A549 (cell line): ENCODE results near the gene ZNF423. TPM values are rescaled to one million over a fixed set of nuclear protein-coding genes. Genes with fewer than 3 reads are reported as not detected.
"Not testable (repeated sequence)": the region's sequence is repeated elsewhere in the genome, so short reads cannot be mapped to it uniquely, and the experiment has no call there.

Experiments
- ATAC-seq, 2 experiments: fragments of 200-7000 bp in 1 of 2; fragments of >200 bp in 1 of 2; cut with Nextera tagmentation in 1 of 2; cut with Tn5 transposase in 1 of 2; 3 replicates each; pipeline versions ENCODE4 v1.8.0 to v1.9.1; 2018 to 2020; ENCODE audit warnings: mild to moderate bottlenecking in 1 of 2, moderate library complexity in 1 of 2
- CTCF ChIA-PET: fragments of 300-600 bp; sonication (Branson Sonifier 250); formaldehyde crosslinking; extraction: SDS; loops from one replicate; lab custom pipeline; 2021; ENCODE audit warnings: antibody characterized with exemption, inconsistent platforms; lab: Yijun Ruan, JAX
- POLR2A ChIA-PET: fragments of 350-600 bp; formaldehyde crosslinking; extraction: SDS; loops from one replicate; lab custom pipeline; 2021; ENCODE audit warnings: antibody characterized with exemption, inconsistent platforms; lab: Yijun Ruan, JAX
- DNase-seq, 2 experiments: peaks; one replicate each; pipeline versions ENCODE4 v3.0.0 to v3.0.0-alpha.2; 2011 to 2016; ENCODE audit warnings: low read depth in 1 of 2, low spot score in 1 of 2
- FAIRE-seq: peaks from 2 replicates; lab custom pipeline; 2011; peaks lifted over from hg19 to GRCh38; lab: Jason Lieb, UNC
- H3K27ac ChIP-seq, 2 experiments: fragments of >200 bp; sonication (Bioruptor Twin); formaldehyde crosslinking; 3 replicates each; pipeline ENCODE4 v1.5.1; 2016 to 2017
- H3K4me1 ChIP-seq: fragments of >200 bp; sonication (Bioruptor Twin); formaldehyde crosslinking; 3 replicates; pipeline ENCODE4 v1.6.1; 2016
- H3K4me2 ChIP-seq: fragments of >200 bp; sonication (Bioruptor Twin); formaldehyde crosslinking; 3 replicates; pipeline ENCODE4 v1.6.1; 2016
- H3K4me3 ChIP-seq: fragments of >200 bp; sonication (Bioruptor Twin); formaldehyde crosslinking; 3 replicates; pipeline ENCODE4 v1.5.1; 2016
- H3K9me3 ChIP-seq: fragments of >200 bp; sonication (Bioruptor Twin); formaldehyde crosslinking; 3 replicates; pipeline ENCODE4 v1.6.1; 2016
- CBX2 ChIP-seq: fragments of 200-600 bp; sonication (generic); IDR thresholded peaks from 2 replicates; pipeline ENCODE4 v1.6.1; 2016; ENCODE audit warnings: low read depth, mild to moderate bottlenecking, borderline replicate concordance
- CHD4 ChIP-seq: fragments of 200-600 bp; sonication (generic); IDR thresholded peaks from 2 replicates; pipeline ENCODE4 v1.6.1; 2016; ENCODE audit warnings: antibody characterized with exemption, mild to moderate bottlenecking, borderline replicate concordance
- EP300 ChIP-seq, 2 experiments: fragments of >200 bp; sonication (Bioruptor Twin); formaldehyde crosslinking; IDR thresholded peaks; 2 replicates in 1 of 2; 3 replicates in 1 of 2; pipeline ENCODE4 v1.6.1; 2016 to 2017
- ESRRA ChIP-seq: fragments of 150-350 bp; IDR thresholded peaks from 2 replicates; pipeline ENCODE4 v1.6.1; 2014; ENCODE audit warnings: mild to moderate bottlenecking, low read length, borderline replicate concordance
- FOXS1 ChIP-seq: fragments of 250-450 bp; sonication (Bioruptor Pico); IDR thresholded peaks from 2 replicates; pipeline ENCODE4 v1.5.0; 2020; ENCODE audit warnings: mild to moderate bottlenecking, moderate library complexity
- HDAC2 ChIP-seq: fragments of 200-600 bp; sonication (generic); IDR thresholded peaks from 2 replicates; pipeline ENCODE4 v1.6.1; 2016
- HOXB13 ChIP-seq: fragments of 250-450 bp; sonication (Bioruptor Pico); IDR thresholded peaks from 2 replicates; pipeline ENCODE4 v1.5.0; 2020; ENCODE audit warnings: low read depth, mild to moderate bottlenecking, moderate library complexity
- JUNB ChIP-seq: fragments of >200 bp; sonication (Bioruptor Twin); formaldehyde crosslinking; IDR thresholded peaks from 2 replicates; pipeline ENCODE4 v1.6.1; 2016
- MAFK ChIP-seq: fragments of 450-650 bp; IDR thresholded peaks from 2 replicates; pipeline ENCODE4 v1.6.1; 2014; ENCODE audit not compliant: partially characterized antibody
- MAZ ChIP-seq: fragments of 150-350 bp; IDR thresholded peaks from 2 replicates; pipeline ENCODE4 v1.6.1; 2014; ENCODE audit warnings: antibody characterized with exemption, low read depth, low read length, borderline replicate concordance
- NPAS2 ChIP-seq: fragments of 250-450 bp; sonication (Bioruptor Pico); IDR thresholded peaks from 2 replicates; pipeline ENCODE4 v1.8.0; 2022; ENCODE audit warnings: mild to moderate bottlenecking, moderate library complexity, borderline replicate concordance
- NR3C1 ChIP-seq: fragments of >200 bp; sonication (Bioruptor Twin); formaldehyde crosslinking; IDR thresholded peaks from 3 replicates; pipeline ENCODE4 v1.6.1; 2017
- POLR2A ChIP-seq: IDR thresholded peaks from 2 replicates; pipeline ENCODE4 v1.6.1; 2012; ENCODE audit warnings: mild to moderate bottlenecking, low read length
- SMC3 ChIP-seq: fragments of >200 bp; sonication (Bioruptor Twin); formaldehyde crosslinking; IDR thresholded peaks from 3 replicates; pipeline ENCODE4 v1.6.1; 2018; ENCODE audit warnings: inconsistent platforms
- ZC3H11A ChIP-seq: fragments of 450-650 bp; IDR thresholded peaks from 2 replicates; pipeline ENCODE4 v1.6.1; 2014; ENCODE audit warnings: antibody characterized with exemption, mild to moderate bottlenecking
- ZNF302 ChIP-seq: fragments of 250-450 bp; sonication (Bioruptor Pico); IDR thresholded peaks from 2 replicates; pipeline ENCODE4 v1.9.0; 2021; ENCODE audit warnings: inconsistent platforms, mild to moderate bottlenecking, moderate library complexity
- WGBS: methylation state at CpG from one replicate; pipeline ENCODE4 v1.1.6; 2017; ENCODE audit errors: missing lambda C conversion rate; 5-methylcytosine and 5-hydroxymethylcytosine counted together
- polyA plus RNA-seq, 4 experiments: library from polyadenylated mRNA; depleted of rRNA in 3 of 4; stranded (reverse); fragments of >200 nt; fragmentation: RNase III in 1 of 4; extraction: RNeasy Plus Mini Kit Qiagen cat#74134 plus additional on column Dnase treatment in 1 of 4; gene quantifications; 2 replicates in 3 of 4; 3 replicates in 1 of 4; pipeline ENCODE4 v1.2.3, GENCODE V29; 2011 to 2017
- TF ChIP-seq, protein P1 (sequence below): fragments of >200 bp; sonication (Bioruptor Twin); formaldehyde crosslinking; IDR thresholded peaks from 3 replicates; pipeline ENCODE4 v1.5.1; 2016
- TF ChIP-seq, protein P2 (sequence below): IDR thresholded peaks from 2 replicates; pipeline ENCODE4 v1.6.1; 2012
- TF ChIP-seq, protein P3 (sequence below): fragments of >200 bp; sonication (Bioruptor Twin); formaldehyde crosslinking; IDR thresholded peaks from 2 replicates; pipeline ENCODE4 v1.6.1; 2016
- TF ChIP-seq, protein P4 (sequence below): fragments of 450-650 bp; IDR thresholded peaks from 2 replicates; pipeline ENCODE4 v1.6.1; 2014; ENCODE audit warnings: antibody characterized with exemption
- TF ChIP-seq, protein P5 (sequence below): IDR thresholded peaks from 2 replicates; pipeline ENCODE4 v1.6.1; 2012

The ZNF423 gene
- polyA plus RNA-seq, 2 of the 4 experiments (the other 2 are of a cell fraction), result 0.04 to 0.10 TPM

DNA sequence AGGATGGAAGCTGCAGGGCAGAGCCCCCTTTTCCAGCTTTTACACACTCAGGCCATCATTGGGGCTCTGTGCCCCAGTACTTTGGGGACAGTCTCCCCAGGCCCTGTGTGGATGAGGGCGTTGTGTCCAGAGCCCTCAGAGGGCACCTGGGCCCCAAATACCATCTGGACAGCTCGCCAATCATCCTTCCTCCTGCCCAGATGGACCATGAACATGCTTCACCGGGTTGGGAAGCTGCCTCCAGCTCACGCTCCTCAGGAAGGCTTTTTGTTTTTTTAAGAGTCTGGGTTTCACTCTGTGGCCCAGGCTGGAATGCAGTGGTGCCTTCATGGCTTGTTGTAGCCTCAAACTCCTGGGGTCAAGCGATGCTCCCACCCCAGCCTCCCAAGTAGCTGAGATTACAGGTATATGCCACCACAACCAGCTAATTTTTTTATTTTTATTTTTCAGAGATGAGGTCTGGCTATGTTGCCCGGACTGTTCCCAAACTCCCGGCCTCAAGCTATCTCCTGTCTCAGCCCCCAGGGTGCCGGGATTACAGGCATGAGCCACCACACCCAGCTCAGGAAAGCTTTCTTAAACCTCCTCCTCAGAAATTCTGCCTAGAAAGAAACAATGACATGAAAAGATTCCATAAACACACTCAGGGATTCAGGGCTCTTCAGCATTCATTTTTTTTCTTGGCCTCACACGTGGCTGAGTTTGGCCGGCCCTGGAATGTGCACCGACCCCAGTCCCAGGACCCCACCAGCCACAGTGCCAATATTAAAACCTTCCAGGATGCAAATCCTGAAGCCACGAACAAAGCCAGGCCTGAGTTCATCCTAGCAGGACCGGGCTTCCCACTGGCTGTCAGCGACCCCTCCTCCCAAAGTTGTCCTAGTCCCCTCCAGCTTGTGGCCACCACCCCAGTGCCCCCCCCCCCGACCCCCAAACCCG, 27.4 kb upstream of the ZNF423 start (continued):
- TF ChIP-seq, protein P1, sequence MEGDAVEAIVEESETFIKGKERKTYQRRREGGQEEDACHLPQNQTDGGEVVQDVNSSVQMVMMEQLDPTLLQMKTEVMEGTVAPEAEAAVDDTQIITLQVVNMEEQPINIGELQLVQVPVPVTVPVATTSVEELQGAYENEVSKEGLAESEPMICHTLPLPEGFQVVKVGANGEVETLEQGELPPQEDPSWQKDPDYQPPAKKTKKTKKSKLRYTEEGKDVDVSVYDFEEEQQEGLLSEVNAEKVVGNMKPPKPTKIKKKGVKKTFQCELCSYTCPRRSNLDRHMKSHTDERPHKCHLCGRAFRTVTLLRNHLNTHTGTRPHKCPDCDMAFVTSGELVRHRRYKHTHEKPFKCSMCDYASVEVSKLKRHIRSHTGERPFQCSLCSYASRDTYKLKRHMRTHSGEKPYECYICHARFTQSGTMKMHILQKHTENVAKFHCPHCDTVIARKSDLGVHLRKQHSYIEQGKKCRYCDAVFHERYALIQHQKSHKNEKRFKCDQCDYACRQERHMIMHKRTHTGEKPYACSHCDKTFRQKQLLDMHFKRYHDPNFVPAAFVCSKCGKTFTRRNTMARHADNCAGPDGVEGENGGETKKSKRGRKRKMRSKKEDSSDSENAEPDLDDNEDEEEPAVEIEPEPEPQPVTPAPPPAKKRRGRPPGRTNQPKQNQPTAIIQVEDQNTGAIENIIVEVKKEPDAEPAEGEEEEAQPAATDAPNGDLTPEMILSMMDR, result no peak
- TF ChIP-seq, protein P2, sequence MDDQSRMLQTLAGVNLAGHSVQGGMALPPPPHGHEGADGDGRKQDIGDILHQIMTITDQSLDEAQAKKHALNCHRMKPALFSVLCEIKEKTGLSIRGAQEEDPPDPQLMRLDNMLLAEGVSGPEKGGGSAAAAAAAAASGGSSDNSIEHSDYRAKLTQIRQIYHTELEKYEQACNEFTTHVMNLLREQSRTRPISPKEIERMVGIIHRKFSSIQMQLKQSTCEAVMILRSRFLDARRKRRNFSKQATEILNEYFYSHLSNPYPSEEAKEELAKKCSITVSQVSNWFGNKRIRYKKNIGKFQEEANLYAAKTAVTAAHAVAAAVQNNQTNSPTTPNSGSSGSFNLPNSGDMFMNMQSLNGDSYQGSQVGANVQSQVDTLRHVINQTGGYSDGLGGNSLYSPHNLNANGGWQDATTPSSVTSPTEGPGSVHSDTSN, result no peak
- TF ChIP-seq NR3C1, result no peak
- TF ChIP-seq HOXB13 (CRISPR knock-in tag), result no peak
- TF ChIP-seq, protein P3, sequence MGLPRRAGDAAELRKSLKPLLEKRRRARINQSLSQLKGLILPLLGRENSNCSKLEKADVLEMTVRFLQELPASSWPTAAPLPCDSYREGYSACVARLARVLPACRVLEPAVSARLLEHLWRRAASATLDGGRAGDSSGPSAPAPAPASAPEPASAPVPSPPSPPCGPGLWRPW, result no peak

DNA sequence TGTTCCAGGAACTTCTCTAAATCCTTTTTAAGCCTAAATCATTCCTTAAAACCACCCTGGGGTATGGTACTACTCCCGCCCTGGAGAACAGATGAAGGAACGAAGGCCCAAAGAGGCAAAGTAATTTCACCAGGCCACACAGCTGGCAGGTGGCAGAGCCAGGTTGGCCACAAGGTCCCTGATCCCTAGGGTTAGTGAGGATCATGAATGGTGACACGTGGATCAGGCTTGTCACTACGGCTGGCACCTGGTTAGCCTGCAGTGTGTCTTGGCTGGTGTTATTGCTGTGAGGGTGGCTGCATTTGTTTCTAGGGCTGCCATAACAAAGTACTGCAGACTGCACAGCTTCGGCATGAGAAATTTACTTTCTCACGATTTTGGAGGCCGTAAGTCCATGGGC, 26.0 kb upstream of the ZNF423 start:
- 57% methylated on average over 7 of the region's 7 CpGs for WGBS
- CTCF ChIA-PET, result interaction anchor here (1.4 to 2.7 kb wide), 2 partner anchors 14 to 25 kb away, joined by 3 to 13 read pairs; no protein-coding TSS in a partner anchor

DNA sequence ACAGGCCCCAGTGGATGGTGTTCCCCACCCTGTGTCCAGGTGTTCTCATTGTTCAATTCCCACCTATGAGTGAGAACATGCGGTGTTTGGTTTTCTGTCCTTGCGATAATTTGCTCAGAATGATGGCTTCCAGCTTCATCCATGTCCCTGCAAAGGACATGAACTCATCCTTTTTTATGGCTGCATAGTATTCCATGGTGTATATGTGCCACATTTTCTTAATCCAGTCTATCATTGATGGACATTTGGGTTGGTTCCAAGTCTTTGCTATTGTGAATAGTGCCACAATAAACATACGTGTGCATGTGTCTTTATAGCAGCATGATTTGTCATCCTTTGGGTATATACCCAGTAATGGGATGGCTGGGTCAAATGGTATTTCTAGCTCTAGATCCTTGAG, 22.6 kb upstream of the ZNF423 start:
- H3K4me3 ChIP-seq, ATAC-seq, H3K4me2 ChIP-seq, H3K9me3 ChIP-seq, FAIRE-seq, POLR2A ChIA-PET, H3K27ac ChIP-seq, DNase-seq, H3K4me1 ChIP-seq: not testable (repeated sequence)
- CTCF ChIA-PET, result interaction anchor here (3.2 to 13.1 kb wide), 3 partner anchors 10 to 20 kb away, joined by 14 to 116 read pairs (median 36); partner anchors contain the start of gene ZNF423
- 9% methylated on average over 1 of the region's 3 CpGs for WGBS

More for the DNA sequence above, 26.0 kb upstream of the ZNF423 start:
- H3K9me3 ChIP-seq, result no peaks in the 10 kb centered on the region
- no peak overlapping the region for H3K27ac ChIP-seq
- POLR2A ChIA-PET, result no interaction called here
- no peak for FAIRE-seq
- no peak overlapping the region for H3K4me3 ChIP-seq
- TF ChIP-seq ZC3H11A, result no peak
- H3K4me1 ChIP-seq, result peaks cover 11% of the 10 kb centered on the region; the same call in 1 of the 3 replicates
- no peak overlapping the region for H3K4me2 ChIP-seq
- no peak for DNase-seq
- ATAC-seq, result no peak

DNA sequence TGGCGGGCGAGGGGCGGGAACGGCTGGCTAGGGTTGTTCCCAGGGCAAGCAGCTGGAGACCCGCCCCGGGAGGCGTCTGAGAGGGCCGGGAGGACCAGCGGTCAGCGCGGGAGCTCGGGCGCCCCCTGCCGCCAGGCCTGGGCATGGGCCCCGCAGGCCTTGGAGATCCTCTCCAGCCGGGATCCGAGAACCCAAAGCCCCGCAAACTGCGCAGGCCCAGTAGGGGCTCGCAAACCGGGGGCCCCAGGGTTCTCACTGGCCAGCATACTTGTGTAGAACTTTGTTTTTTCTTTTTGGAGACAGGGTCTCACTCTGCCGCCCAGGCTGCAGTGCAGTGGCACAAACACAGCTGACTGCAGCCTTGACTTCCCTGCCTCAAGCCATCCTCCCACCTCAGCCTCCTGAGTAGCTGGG, 20.8 kb upstream of the ZNF423 start:
- H3K4me1 ChIP-seq, result no peaks in the 10 kb centered on the region
- WGBS, result 6% methylated on average over 8 of the region's 22 CpGs
- FAIRE-seq (no peak), DNase-seq (peak; percentile 40 to 90), ATAC-seq (peak; percentile 84 to 97)
- peak overlapping the region in 1 of 2 experiments; percentile 65; a peak in 3 of 6 replicates for H3K27ac ChIP-seq
- ChIA-PET POLR2A (interaction anchor here (0.9 kb wide), 1 partner anchor 19 kb away, joined by 3 read pairs; no protein-coding TSS in a partner anchor), CTCF (interaction anchor here (0.7 to 13.1 kb wide), 26 partner anchors 10 to 788 kb away, joined by 3 to 116 read pairs (median 4); partner anchors contain the start of genes CNEP1R1 and ZNF423)
- H3K4me2 ChIP-seq, result peak overlapping the region; percentile 81
- no peaks in the 10 kb centered on the region for H3K9me3 ChIP-seq
- peak overlapping the region; percentile 30 for H3K4me3 ChIP-seq
- TF ChIP-seq, protein P3, result no peak
- TF ChIP-seq CBX2, result no peak
- TF ChIP-seq, protein P4, sequence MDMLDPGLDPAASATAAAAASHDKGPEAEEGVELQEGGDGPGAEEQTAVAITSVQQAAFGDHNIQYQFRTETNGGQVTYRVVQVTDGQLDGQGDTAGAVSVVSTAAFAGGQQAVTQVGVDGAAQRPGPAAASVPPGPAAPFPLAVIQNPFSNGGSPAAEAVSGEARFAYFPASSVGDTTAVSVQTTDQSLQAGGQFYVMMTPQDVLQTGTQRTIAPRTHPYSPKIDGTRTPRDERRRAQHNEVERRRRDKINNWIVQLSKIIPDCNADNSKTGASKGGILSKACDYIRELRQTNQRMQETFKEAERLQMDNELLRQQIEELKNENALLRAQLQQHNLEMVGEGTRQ, result no peak
- TF ChIP-seq, protein P2, result no peak
- TF ChIP-seq SMC3, result peak; percentile 51
- no peak for TF ChIP-seq NPAS2 (CRISPR knock-in tag)
- TF ChIP-seq MAFK, result no peak
- no peak for TF ChIP-seq POLR2A
- TF ChIP-seq MAZ, result no peak
- TF ChIP-seq ZC3H11A, result no peak
- no peak for TF ChIP-seq JUNB
- no peak for TF ChIP-seq HDAC2
- TF ChIP-seq, protein P5, sequence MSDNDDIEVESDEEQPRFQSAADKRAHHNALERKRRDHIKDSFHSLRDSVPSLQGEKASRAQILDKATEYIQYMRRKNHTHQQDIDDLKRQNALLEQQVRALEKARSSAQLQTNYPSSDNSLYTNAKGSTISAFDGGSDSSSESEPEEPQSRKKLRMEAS, result no peak
- no peak for TF ChIP-seq EP300 (IDR thresholded peaks at IDR 0.05)
- no peak for TF ChIP-seq CHD4
- TF ChIP-seq ZNF302 (CRISPR knock-in tag), result no peak
- TF ChIP-seq ESRRA, result no peak
- no peak for TF ChIP-seq FOXS1 (CRISPR knock-in tag)
